Right ventricle myocardium superior (tissue), 1 donor: Measurements from ENCODE around the gene RAI1. TPM values are rescaled to one million over a fixed set of nuclear protein-coding genes. Genes with fewer than 3 reads are reported as not detected.

Experiments
- ATAC-seq: fragments of 200-7000 bp; cut with Tn5 transposase; one replicate; pipeline ENCODE4 v1.9.1; 2020; ENCODE audit warnings: mild to moderate bottlenecking; ENCODE audit not compliant: poor library complexity
- DNase-seq: peaks from one replicate; pipeline ENCODE4 v3.0.0-alpha.2; 2020
- intact Hi-C: fragments of 100-400 bp; cut with DNase I; formaldehyde crosslinking; loops from one replicate; pipeline ENCODE4 v1.11.2; 2022
- total RNA-seq: library from RNA; stranded (reverse); fragmentation: NEBNext Ultra II Directional; extraction: Animal tissue kit (Norgen Biotek cat#: 25700); gene quantifications from one replicate; pipeline ENCODE4 v1.2.1, GENCODE V29; 2021
- donor health status: DM: no; HTN: yes; CAD: no; lungs with severe emphysema.

RAI1 gene
- total RNA-seq, 1 donor from 2014 or later = 28.3 TPM

- intact Hi-C loops = no loop called here
- no peak for DNase-seq
- ATAC-seq = no peak
Measured at GRCh38 chr17:17661834-17662385, 19.3 kb upstream of the RAI1 start.

DNA sequence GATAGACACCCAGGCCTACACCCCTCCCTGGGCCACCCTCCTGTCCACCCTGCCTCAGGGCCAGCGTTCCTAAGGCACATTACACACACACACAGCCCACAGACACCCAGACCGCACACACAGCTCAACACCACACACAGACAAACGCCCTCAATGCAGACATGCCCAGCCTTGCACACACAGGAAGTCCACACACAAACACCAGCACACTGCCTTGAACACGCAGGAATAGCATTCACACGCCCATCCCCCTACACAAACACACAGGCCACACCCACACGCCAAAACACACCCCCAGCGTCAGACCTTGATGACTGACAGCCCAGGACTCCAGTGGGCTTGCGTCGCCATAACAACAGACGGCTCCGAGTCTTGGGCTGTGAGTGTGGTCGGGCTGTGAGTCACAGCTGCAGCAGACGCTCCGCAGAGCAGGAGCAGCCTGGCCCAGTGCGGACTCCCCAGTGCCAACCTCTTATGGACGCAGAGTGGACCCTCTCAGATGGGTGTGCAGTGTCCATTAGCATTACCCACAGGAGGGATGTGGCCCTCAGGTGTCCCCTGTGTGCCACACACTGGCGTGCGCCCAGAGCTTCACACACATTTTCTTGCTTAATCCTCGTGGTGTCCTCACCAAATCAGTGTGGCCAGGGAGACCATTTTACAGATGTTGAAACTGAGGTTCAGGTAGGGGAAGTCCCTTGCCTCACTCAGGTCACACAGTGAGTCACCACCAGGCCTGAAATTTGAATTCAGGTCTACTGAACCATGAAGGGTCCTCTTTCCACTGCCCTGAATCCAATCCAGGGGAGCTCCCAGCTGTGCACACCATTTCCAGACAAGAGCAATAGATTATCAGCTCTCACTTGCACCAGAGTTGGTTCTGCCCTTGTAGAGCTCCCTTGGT, 17.8 kb upstream of the RAI1 start:
- ATAC-seq = peak; percentile 37
- peak; percentile 56 for DNase-seq
- intact Hi-C loops = no loop called here

GRCh38 chr17:17664064-17664452, 17.2 kb upstream of the RAI1 start:
- intact Hi-C loops = no loop called here
- DNase-seq (no peak), ATAC-seq (no peak)

GRCh38 chr17:17665255-17665654, 16.0 kb upstream of the RAI1 start:
- DNase-seq = no peak
- intact Hi-C loops = no loop called here
- no peak for ATAC-seq

- intact Hi-C loops = no loop called here
- ATAC-seq (no peak), DNase-seq (no peak)
Measured at GRCh38 chr17:17666111-17666714, 15.0 kb upstream of the RAI1 start.

DNA sequence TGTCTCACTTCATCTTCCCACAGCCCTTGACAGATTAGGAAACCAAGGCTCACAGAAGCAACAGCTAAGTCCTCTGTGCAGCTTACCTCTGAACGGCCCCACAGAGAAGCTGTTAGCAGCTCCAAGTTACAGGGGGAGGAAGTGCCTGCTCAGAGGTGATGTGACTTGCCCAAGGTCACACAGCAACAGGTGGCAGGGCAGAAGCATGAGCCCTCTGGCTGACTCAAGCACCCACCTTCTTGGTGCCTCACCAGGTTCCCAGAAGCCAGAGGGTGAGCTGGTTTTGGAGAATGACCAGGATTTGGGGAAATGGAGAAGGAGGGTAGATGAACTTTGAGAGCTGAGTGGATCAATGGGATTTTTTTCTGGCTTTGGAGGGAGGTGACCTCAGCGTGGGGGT, 14.0 kb upstream of the RAI1 start:
- intact Hi-C loops = no loop called here
- no peak for DNase-seq
- no peak for ATAC-seq

- ATAC-seq (no peak), DNase-seq (no peak)
- intact Hi-C loops = no loop called here
Measured at GRCh38 chr17:17667947-17668346, 13.3 kb upstream of the RAI1 start.

- DNase-seq = no peak
- no peak for ATAC-seq
- intact Hi-C loops = no loop called here
Measured at GRCh38 chr17:17668358-17668757, 12.9 kb upstream of the RAI1 start.

DNA sequence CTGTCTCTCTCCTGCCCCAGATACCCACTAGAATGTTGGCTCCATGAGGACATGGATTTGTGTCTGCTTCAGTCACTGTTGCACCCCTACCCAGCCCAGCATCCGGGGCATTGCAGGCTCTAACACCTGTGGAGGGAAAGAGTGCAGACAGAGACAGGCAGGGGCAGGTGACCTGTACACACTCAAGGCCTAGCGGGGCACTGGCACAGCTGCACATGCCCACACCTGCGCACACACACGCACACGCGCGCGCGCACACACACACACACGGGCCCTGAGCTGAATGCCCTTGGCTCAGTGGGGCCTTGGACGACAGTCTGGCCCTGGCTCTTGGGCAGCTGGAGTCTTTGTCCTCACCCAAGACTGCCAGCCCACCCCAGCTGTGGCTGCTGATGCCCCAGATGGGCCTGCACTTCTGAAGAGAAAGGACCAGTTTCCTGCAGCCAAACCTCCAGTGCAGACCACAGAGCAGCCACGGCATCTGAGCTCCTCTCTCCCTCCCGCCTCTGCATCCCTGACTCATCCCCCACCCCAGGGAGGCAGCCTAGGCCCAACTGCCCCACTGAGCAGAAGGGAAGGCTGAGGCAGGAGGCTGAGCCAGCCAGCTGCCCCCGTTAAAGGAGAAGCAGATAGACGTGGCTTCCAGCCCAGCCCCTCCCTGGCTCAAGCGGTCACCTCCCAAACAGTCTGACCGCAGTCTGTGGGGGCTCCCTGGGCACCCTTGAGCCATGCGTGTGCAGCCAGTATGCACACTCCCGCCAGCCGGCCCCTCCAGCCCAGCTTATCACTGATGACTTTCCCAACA, 12.3 kb upstream of the RAI1 start:
- intact Hi-C loops = no loop called here
- no peak for DNase-seq

GRCh38 chr17:17669580-17670235, 11.6 kb upstream of the RAI1 start:
- no peak for ATAC-seq
- no peak for DNase-seq
- intact Hi-C loops = no loop called here

More for the DNA sequence above, 12.3 kb upstream of the RAI1 start:
- ATAC-seq = no peak

DNA sequence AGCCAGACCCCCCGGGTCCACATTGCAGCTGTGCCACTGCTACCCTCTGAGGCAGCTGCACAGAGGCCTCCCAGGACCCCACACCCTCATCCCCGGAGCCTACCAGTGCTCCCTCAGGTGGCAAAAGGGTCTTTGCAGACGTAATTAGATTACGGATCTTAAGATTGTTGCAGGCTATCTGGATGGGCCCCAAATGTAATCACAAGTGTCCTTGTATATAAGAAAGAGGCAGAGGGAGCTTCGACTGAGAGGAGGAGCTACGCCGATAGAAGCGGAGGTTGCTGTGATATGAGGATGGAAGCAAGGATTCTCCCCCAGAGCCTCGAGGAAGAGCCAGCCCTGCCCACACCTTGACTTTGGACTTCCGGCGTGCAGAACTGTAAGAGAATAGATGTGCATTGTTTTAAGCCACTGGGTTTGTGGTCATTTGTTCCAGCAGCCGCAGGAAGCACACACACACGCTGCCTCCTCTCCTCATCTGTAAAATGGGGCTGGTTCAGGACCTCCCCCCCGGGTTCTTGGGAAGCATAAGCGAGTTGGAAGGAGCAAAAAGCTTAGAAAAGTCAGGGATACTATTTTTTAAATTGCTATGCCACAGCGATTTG, 10.5 kb upstream of the RAI1 start:
- ATAC-seq (no peak), DNase-seq (no peak)
- intact Hi-C loops = no loop called here

DNA sequence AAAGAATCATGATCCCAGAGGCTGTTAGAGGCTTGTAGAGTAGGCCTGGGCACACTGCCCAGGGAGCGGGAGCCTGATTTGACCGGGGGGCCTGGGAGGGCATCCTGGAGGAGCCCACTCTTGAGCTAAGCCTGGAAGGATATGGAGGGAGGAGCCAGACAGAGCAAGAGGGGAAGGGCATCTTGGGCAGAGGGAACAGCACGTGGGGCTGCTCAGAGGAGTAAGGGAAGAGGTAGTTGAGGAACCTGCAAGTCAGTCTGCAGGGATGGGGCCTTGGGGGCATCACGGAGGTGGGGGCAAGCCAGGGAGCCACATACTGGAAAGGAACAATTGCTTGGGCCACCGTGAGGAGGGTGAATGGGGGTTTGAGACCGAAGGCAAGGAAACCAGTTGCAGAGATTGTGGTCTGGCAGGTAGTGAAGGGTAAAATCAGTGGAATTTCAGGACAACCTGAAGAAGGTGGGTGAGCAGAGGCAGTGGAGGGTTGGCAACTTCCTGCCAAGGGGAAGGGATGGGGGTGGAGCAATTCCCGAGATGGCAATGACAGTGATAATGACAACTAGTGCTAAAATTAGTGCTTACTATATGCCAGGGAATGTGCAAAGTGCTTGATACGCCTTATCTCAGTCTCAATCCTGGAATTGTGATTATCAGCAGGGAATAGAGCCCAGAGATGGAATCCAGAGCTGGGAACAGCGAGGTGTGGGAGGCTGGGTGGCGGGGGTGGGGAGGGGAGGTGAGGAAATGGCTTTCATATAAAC, 9.7 kb upstream of the RAI1 start:
- ATAC-seq (peak; percentile 84), DNase-seq (no peak)
- intact Hi-C loops = no loop called here

GRCh38 chr17:17672453-17673368, 8.5 kb upstream of the RAI1 start:
- peak; percentile 14 for ATAC-seq
- intact Hi-C loops = no loop called here
- no peak for DNase-seq

DNA sequence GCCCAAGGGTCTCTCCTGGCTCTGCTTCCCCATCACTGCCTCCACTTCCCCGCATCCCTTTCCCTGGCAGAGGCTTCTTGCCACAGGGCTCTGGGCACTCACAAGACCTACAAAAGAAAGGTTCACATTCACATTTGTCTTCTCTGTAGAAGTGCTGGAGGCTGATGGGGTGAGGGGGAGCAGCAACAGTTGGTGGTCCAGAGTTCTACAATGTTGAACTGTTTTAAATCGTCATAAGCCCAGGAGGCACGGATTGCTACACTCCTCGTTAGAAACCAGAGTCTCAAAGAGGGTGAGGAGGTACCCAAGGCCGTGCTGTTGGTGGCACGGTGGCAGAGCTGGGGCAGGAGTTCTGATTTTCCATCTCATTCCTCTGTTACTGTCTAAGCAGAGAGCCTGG, 5.8 kb upstream of the RAI1 start:
- no peak for DNase-seq
- no peak for ATAC-seq
- intact Hi-C loops = no loop called here

GRCh38 chr17:17675925-17676534, 5.2 kb upstream of the RAI1 start:
- DNase-seq = no peak
- ATAC-seq = no peak
- intact Hi-C loops = no loop called here

- intact Hi-C loops = no loop called here
- no peak for ATAC-seq
- DNase-seq = no peak
Measured at GRCh38 chr17:17676752-17677151, 4.5 kb upstream of the RAI1 start.
